Measurements from ENCODE around the gene TBC1D7.
A peak's percentile ranks its signal among the peaks of the same experiment; 100 is the strongest.

TBC1D7 gene

DNA sequence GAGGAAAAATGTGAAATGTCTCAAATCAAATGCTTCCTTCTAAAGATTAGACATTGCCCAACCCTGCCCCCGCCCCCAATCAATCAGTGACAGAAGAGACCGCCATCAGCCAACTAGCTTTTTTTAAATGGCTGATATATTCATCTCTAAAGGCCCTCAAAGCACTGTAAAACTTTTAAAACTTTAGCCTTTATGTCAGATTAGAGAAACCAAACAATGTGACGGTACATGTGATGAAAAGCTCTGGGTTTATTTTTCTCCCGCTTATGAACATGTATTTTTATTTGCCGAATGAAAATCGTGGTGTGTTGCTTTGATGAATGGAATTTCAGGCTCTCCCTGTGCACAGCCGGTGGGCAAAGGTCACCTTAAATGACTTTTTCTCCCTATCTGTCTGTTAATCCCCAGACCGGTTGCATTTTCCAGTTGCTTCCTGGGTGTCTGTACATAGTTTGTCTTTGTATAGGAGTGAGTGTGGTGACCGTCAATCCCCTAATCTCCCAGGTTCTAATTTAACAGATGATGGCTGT lies 38.5 kb downstream of the TBC1D7 start:
- no peak for DNase-seq

DNA sequence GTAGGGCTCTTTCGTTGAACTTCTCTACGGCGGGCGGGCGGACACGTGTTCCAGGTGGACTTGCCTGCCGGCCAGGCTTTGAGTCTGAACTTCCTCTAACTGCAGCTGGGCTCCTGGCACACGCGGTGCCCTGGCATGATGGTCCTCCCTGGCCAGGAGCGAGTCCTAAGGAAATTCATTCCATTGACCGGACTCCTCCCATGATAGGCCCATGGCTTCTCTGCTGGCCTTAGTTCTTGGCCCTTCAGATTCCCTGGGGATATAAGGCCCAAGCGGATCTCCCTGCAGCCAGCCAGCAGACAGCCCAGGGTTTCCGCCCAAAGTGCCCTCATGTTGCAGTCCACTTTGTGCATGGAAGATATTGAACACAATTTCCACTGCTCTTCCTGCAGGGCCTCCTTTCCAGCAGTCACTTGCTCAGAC lies 39.4 kb downstream of the TBC1D7 start:
- no peak for DNase-seq

DNA sequence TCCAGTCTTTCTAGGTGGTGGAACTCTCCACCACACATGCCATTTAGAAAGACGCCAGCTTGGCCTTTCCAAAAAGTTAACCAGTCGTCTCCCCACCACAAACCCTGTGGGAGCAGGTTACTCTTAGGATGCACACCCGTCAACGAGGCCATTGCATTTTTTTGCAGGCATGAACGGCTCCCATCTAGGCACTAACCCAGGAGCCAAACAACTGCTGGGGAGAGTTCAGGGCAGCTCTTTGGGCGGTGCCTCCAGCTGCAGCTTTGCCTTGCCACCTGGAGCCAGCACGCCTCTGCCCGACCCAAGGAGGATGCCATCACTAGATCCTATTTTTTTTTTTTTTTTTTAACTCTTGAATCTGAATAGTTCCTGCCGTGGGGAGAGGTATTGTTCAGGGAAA lies 39.9 kb downstream of the TBC1D7 start:
- no peak for DNase-seq

DNA sequence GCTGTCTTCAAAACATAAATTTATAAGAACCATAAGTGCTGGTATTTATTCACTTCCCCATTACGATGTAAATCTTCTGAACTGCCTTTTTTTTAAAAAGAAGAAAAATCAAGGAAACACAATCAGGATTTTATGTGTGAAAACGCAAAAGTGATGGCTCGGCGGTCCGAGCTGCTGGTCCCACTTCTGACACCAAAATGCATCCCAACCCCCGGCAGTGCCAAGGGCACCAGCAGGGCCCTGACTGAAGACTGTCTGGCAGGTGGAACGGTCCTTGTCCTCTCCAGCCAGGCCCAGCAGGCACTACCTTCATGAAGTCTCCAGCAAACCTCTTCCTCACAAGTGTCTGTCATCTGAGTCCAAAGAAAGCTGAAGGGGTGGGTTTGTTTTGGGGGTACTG lies 41.2 kb downstream of the TBC1D7 start:
- DNase-seq, result no peak

DNA sequence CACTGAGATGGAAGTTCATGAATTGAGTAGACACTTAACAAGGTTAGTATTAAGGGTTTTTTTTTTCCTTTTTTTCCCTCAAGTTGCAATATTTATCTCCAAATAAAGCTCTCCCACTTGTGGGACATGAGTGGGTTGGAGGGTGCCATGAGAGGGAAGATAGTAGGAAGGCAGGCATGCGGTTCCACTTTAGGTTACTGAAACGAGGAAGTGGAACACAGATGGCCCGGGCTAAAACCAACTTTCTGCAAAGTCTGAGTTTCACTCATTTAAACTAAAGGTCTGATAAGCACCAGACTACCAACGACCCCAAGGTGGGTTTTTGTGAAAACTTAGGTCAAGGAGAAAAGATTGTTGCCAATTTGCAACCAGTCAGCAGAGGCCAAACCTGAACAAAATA lies 42.2 kb downstream of the TBC1D7 start:
- DNase-seq, result no peak

DNA sequence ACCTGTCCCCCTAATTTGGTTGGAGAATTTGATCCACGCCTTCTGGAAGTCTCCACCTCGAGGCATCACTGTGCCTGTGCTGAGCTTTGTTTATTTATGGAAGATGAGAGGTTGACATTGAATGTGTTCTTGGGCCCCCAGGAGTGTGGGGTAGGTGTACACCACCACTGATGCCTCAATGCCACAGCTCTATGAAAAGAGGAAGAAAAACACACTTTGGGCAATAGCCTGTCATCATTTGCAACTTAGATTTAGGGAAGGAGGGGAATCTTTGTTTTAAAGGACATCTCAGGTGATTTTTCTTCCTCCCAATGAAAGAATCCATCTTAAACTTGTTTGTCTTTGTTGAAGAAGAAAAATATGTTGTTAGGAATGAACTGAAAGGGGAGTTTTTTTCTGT lies 42.6 kb downstream of the TBC1D7 start:
- DNase-seq, result no peak

DNA sequence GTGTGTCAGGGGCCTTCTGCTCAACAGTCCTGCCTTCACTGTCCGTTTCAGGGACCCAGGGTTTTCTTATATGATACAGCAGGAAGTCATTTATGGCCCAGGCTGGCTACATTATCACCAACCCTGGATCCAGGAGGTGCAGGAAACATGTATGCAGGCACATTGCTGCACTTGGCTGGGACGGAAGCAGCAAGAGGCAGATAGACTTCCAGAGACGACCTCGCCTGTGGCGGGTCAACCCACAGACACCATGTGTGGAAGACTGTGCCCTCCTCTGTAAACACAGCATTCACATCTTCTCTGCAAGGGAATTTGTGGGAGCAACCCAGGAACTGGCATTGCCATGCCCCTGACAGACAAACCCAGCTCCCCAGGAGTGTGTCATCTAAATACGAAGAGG lies 43.7 kb downstream of the TBC1D7 start:
- DNase-seq, result no peak

DNA sequence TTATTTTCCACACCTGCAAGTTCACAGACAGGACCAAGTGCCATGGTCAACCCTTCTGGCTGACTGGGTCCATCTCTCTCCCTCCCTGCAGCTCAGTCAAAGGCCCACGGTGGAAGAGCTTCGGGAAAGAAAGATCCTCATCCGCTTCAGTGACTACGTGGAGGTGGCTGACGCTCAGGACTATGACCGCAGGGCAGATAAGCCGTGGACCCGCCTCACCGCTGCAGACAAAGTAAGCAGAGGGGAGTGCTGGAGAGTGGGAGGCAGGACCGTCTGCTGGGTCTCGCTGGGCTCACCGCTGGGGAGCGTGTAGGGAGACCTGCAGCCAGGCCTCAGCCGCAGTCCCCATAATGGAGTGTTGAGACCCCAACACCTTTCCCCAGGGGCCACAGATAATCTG lies 45.0 kb downstream of the TBC1D7 start:
- DNase-seq, result no peak

DNA sequence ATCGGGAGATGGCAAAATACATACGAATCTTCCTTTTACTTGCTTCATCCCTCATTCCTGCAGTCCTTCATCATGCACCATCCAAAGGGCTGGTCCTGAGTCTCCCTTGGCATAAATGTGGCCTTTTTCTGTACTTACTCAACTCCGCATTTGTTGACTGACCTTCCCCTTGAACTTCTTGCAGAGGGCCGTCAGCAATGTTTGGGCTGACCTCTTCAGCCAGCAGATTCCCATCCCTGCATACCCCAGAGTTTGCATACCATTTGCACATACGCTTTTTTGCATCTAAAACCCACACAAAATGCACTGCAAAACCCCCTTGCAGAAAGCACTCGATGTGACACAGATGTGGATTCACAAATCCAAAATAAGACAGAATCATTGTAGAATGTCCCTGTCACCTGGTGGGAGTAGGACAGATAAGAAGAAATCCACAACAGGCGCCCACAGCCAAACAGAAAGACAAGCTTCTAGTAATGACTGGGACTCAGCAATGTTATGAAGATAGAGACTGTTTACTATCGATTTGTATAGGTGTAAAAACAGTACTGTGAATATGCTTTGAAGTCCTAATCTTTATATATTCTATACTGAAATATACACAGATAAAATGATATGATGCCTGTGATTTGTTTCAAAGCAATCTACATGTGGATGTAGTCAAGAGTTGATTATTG lies 45.8 kb downstream of the TBC1D7 start:
- DNase-seq, result no peak

DNA sequence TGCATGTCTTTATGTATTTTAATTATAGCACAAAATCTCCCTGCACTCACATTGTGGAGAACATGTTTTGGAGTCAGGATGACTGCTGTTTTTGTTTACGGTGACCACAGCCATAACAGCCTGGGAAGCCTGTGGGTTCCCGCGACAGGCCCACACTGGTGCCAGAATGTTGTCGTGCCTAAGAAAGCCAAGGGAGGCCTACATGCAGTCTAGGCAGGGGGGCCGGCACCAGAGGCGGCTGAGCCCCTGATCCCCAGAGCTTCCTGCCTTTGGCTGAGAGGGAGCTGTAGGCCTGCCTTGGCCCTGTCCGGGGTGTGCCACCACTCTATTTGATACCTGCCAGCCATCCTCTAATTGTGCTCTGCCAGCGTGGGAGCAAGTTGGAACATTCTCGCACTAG lies 46.7 kb downstream of the TBC1D7 start:
- DNase-seq, result no peak

DNA sequence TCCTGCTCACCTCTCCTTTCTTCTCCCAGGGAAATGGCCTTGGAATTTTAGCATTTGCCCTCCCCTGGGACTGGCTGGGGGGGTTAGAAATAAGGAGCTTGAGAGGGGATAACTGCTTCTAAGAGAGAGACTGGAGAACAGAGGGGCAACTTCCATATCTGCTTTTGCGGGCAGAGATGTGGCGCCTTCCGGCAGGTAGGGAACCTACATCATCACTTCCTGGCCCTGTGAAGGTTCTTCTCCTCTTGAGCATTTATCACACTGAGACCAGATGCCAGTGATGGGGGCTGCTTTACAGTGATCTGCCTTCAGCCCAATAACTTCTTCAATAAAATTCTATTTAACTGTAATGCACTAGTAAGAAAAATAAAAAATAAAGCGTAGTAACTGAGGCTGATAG lies 48.1 kb downstream of the TBC1D7 start:
- no peak for DNase-seq

DNA sequence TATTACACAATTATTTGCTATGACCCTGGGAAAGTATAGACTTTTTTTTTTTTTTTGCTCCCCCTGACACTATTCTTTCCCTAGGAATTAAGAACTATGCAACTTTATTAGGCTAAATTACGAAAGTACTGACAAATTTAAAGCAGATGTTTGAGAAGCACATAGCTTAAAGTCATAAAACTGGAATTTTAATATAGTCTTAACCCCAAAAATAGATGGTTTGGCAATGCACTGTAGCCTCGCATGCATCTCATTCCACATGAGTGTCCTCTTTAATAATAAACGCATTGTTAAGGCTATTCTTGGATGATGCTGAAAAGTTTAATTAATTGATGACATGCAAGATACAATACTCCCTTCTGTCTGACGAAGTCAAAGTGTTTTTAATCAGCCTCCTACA lies 49.3 kb downstream of the TBC1D7 start:
- DNase-seq, result no peak

DNA sequence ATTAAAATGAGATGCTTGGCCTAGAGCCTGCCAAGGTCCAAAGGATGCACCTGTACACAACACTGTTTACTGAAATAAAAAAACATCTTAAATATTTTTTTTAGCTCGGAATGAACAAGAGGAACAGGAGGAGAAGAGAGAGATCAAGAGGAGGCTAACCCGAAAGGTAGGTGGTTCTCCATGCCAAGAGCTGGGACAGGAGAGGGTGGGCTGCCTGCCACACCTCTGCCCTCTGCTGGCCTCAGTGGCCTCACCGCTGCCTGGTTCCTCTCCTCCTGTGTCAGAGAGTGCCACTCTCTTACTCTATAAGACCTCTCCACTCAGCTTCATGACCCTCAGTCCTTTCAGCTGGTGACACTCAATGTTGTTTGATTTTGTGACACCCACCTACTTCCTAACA lies 50.2 kb downstream of the TBC1D7 start:
- no peak for DNase-seq

DNA sequence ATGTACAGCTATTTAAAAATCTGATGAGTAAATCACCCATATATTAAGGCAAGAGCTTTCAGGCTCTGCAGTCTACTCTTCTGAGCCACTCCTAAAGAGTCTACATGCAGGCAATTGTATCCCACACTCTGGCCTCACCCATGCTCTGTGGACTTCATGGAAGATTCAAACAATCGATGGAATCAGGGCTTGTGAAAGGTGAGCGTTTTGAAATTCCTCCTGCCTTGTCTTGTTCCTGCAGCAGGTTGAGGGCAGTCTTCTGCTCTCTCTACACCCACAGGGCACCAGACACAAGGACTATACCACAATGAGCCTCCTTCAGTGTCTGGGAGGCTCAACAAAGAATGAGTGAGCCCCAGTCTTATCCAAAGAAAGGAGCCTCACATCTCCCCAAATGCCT lies 51.1 kb downstream of the TBC1D7 start:
- no peak for DNase-seq

DNA sequence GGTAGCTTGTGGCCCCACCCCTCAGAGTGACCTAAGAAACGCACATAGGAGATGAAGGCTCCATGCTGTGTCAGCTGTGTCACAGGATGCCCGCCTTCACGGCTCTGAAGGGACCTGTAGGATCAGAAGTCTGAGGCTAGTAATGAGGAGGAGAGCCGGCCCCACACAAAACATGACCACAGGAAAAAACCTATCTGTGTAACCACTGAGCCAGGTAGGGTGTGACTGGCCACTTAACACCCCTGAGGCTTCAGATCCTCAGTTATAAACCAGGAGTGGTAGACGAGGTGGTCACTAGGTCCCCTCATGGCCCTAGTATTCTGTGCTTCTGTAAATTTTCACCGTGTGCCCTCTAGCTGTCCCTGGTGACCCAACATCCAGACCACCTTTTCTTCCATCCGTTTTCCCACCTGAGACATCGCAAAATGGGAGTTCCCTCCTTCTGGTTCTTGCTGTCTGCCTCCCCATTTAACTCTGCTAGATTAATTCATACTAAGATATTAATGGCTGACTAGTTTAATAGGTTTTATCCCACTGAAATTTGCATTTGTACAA lies 52.8 kb downstream of the TBC1D7 start:
- DNase-seq, result no peak

DNA sequence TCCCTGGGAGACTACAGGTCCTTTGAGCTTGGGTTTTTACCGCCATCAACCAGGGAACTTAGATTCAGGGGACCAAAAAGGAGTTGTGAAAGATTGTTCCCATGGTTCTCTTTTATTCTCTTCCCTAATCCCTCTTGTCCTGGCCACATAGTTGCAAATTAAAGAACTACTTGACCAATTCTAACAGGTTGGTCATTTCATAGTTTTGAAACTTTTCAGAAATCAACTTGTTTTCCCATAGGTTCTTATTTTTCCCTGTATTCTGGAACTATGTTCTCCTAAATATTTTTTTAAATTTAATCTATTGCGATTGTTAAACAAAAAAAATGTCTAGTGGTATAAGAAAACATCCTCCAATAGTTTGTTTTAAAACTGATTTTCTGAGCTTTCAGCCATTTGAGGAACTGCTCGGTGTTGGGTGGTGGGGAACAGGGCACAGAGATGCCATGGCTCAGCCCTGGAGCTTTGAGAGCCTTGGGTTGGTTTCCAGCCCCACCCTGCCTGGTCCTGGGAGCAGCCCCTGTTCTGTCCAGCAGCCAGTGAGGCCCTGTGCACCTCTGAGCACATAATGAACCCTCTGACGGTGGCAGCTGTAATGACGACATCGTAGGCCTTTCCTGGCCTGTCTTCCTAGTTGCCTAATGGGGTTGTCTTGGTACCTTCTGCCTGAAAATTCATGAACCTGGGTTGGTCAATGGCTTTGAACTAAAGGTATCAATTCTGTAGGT lies 53.5 kb downstream of the TBC1D7 start:
- no peak for DNase-seq

DNA sequence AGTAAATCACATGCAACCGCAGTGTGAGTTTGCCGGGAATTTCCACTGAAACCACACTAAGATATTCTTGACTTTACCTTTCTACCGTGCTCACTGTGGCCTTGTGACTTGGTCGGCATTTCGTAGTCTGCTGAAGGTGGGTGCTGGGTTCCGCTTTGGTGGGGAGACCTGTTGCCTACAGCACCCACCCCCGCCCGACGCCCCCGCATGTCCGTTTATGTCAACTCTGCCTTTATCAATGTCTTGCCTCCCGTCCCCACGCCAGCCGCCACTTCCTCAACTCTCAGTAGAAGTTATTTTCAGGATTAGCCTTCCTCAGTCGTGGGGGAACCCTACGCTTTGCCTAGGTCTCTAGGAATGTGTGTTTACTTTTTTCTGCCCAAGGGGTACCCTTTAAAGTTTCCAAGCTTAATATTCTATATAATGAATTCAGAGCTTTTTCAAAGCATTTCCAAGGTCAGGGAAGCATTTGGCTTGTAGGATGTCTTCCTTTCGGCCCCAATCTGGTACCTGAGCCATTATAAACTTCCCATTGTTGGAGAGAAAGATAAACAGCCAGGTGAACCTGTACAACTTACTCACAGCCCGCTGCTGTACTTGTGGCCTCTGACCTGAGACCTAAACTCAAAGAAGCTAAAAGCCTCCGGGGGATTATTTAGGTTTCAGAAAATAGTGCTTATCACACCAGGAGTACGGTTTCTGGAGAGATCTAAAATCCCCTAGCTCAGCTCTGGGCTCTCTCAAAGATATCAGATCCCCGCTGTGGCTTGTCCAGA lies 54.2 kb downstream of the TBC1D7 start:
- DNase-seq, result peak; percentile 61

DNA sequence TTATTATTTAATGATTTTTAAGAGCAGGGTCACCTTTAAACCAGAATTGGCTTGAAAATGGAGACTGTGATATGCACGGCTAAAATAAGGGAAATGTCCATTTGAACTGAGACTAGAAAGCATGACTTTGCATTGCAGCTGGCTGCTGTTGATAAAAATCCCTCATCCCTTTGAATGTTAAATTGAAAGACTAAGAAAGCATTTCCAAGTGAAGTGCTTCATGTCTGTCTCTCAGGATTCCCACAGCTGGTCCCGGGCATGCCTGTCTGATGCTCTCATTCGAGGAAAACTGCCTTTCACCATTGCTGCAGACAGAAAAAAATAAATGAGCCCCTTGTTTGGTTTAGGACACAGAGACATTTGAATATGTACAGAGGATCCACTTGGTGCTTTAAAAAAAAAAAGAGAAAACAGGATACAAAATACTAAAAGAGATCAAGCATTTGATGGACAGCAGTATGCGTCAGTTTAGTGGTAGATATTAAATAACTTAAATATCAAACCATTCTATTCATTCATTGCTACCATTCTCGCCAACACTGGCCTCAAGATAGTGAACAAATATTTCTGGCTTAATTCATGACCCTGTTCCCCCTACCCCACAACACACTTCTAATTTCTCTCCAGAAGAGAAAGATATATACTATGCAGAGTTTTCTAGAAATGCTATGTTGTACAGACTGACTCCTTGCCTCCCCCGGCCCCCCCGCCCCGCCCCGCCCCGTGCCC lies 55.0 kb downstream of the TBC1D7 start:
- DNase-seq, result no peak

DNA sequence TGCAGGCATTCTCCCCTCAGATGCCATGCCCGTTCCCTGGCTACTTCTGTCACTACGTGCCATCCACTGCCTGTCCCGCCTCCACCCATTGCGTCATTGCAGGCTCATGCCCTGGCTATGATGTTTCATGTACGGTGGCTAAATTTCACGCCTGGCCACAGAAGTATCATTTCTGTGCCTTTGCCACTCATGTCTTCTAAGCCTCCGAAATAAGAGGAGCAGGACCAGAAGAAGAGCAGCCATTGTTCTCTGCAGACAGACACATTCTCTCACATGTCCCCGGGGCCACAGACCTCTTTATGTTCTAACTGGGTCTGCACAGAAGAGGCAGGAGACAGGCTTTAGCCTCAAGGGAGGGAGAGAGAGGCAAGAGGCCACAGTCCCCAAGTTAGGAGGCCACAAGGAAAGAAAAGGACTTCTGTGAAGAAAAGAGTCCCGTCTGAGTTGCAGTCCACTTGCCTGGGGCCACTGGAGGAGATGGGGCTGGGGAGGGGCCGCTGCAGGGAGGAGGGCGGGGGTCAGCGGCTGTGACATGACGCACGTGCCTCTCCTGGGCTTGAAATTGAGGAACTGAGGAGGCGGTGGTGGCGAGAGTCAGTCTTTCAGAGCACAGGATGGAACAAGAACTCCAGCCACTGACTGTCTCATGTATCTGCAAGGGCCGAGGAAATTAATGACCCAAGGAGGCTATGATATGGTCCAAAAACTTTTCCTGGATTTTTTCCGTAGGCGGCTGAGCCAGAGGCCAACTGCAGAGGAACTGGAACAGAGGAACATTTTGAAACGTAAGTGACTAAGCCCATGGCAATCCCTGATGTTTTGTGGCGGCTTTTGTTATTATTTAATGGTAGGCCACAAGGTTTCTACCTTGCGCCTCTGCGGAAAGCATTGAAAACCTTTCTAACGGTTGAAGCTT lies 55.9 kb downstream of the TBC1D7 start:
- no peak for DNase-seq

DNA sequence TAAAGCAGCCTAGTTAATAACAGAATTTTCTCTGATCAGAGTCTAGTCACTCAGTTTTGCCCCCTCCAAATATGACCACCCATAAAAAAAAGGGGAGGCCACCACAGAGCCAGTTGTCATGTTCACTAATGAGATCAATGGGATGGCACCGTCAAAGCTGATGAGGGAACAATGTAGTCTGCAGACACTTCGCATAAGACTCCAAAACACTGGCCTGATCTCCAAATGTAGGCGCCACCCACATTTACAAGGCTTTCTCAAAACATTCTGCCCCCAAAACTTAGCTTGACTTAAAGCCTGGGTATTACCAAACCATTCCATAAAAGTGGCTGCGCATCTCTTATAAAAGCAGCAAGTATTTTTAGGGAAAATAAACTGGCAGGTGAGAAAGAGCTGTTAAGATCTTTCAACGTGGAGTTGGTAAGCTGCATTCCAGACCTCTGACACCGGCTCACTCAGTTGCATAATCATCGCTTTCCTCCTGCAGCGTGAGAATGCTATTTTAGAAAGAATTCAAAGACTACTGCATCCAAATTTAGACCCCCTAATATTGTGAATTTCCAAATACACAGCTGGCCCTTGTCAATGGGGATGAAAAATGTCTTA lies 59.3 kb downstream of the TBC1D7 start:
- no peak for DNase-seq

DNA sequence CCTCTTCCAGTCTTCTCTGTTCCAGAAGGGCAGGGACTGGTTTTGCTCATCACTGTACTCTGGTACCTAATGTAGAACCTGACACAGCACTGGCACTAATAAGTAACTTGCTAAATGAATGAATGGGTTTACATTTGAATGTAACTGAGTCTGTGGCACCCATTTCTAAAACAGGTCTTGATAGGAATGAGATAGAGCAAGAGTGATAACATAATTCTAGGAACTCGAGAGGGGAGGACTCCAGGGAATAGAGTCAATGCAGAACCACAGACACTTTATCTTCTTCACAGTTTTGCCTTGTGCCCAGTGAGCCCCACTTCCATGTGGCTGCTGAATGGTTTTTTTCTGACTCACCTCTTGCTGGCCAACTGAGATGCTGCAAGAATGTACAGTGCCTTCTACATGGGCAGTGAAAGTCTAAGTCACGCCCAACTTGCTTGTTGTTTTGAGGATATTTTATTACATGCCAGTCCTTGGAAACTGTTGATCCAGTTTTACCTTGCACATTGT lies 61.1 kb downstream of the TBC1D7 start:
- DNase-seq, result no peak
